ENCODE results near the gene C9orf78.
A peak's percentile ranks its signal among the peaks of the same experiment; 100 is the strongest.

Gene C9orf78

GRCh38 chr9:129811967-129812363 is 23.1 kb downstream of the C9orf78 start:
- H3K4me3 ChIP-seq (replicated peaks; ENCODE audit: low read depth, low read length), result no peak overlapping the region
- no peak for DNase-seq (ENCODE audit: low read depth)
- no peak for TF ChIP-seq CTCF (IDR thresholded peaks at IDR 0.05; ENCODE audit: low read length, missing control alignments)

GRCh38 chr9:129810788-129811187 is 24.3 kb downstream of the C9orf78 start:
- no peak for TF ChIP-seq CTCF (IDR thresholded peaks at IDR 0.05; ENCODE audit: low read length, missing control alignments)
- no peak overlapping the region for H3K4me3 ChIP-seq (replicated peaks; ENCODE audit: low read depth, low read length)
- no peak for DNase-seq (ENCODE audit: low read depth)

GRCh38 chr9:129810116-129810515 is 25.0 kb downstream of the C9orf78 start:
- TF ChIP-seq CTCF (IDR thresholded peaks at IDR 0.05; ENCODE audit: low read length, missing control alignments), result no peak
- H3K4me3 ChIP-seq (replicated peaks; ENCODE audit: low read depth, low read length), result no peak overlapping the region
- DNase-seq (ENCODE audit: low read depth), result no peak

- H3K4me3 ChIP-seq (replicated peaks; ENCODE audit: low read depth, low read length), result no peak overlapping the region
- no peak for TF ChIP-seq CTCF (IDR thresholded peaks at IDR 0.05; ENCODE audit: low read length, missing control alignments)
- no peak for DNase-seq (ENCODE audit: low read depth)
Measured at GRCh38 chr9:129809346-129809745, 25.7 kb downstream of the C9orf78 start.

GRCh38 chr9:129806061-129806460 is 29.0 kb downstream of the C9orf78 start:
- TF ChIP-seq CTCF (IDR thresholded peaks at IDR 0.05; ENCODE audit: low read length, missing control alignments), result no peak
- DNase-seq (ENCODE audit: low read depth), result no peak
- no peak overlapping the region for H3K4me3 ChIP-seq (replicated peaks; ENCODE audit: low read depth, low read length)

- no peak for DNase-seq (ENCODE audit: low read depth)
- H3K4me3 ChIP-seq (replicated peaks; ENCODE audit: low read depth, low read length), result peak overlapping the region; percentile 73
- no peak for TF ChIP-seq CTCF (IDR thresholded peaks at IDR 0.05; ENCODE audit: low read length, missing control alignments)
Measured at GRCh38 chr9:129803676-129804060, 31.4 kb downstream of the C9orf78 start.

GRCh38 chr9:129802833-129803675 is 32.0 kb downstream of the C9orf78 start, which contains the start of gene TOR1B:
TOR1B (plus strand) TSS chr9:129803184; CDS start chr9:129803213, 29 bp downstream.
- peak; percentile 93 for DNase-seq (ENCODE audit: low read depth)
- peak within 1 kb of the TSS; percentile 73 for H3K4me3 ChIP-seq (replicated peaks; ENCODE audit: low read depth, low read length)
- no peak for TF ChIP-seq CTCF (IDR thresholded peaks at IDR 0.05; ENCODE audit: low read length, missing control alignments)

Measured in fibroblast of pulmonary artery (primary cell).